Body of pancreas (tissue), 4 donors: Measurements from ENCODE around the gene ELF2.

Source experiments
- CTCF ChIP-seq, 7 experiments: fragments of 450-650 bp in 4 of 7; fragments of 200-600 bp in 3 of 7; sonication (generic) in 3 of 7; IDR thresholded peaks; one replicate each; pipeline ENCODE4 v1.5.1; 2016 to 2019; ENCODE audit warnings: antibody characterized with exemption in 7 of 7
- POLR2A ChIP-seq, 3 donors: fragments of 450-650 bp; IDR thresholded peaks; one replicate each; pipeline ENCODE4 v1.6.1; 2016; ENCODE audit warnings: antibody characterized with exemption in 3 of 3, mild to moderate bottlenecking in 2 of 3

GRCh38 chr4:139027776-139028175, 149.2 kb downstream of the ELF2 start:
- TF ChIP-seq CTCF (IDR thresholded peaks at IDR 0.05) (no peak), POLR2A (IDR thresholded peaks at IDR 0.05) (no peak)
